HG02610 (cell line): ENCODE data around the gene BCL2L2.
"Not testable (repeated sequence)": the region's sequence is repeated elsewhere in the genome, so short reads cannot be mapped to it uniquely, and the experiment has no call there.

Experiments used
- ATAC-seq: cut with Tn5 transposase; IDR thresholded peaks from one replicate; pipeline ENCODE4 v1.9.1; 2021; ENCODE audit warnings: mild to moderate bottlenecking, moderate library complexity; ENCODE audit not compliant: unreplicated experiment

The BCL2L2 gene

GRCh38 chr14:23306412-23307145 is at the start of gene BCL2L2:
BCL2L2 (plus strand) TSS chr14:23306833; CDS start chr14:23307768, 935 bp downstream.
- no peak for ATAC-seq

- no peak for ATAC-seq
These were observed 48.4 kb upstream of the BCL2L2 start for GRCh38 chr14:23258256-23258655.

- no peak for ATAC-seq
These were observed 47.2 kb upstream of the BCL2L2 start for GRCh38 chr14:23259426-23259825.

GRCh38 chr14:23260849-23261248 is 45.8 kb upstream of the BCL2L2 start:
- not testable (repeated sequence) for ATAC-seq

GRCh38 chr14:23269193-23269592 is 37.4 kb upstream of the BCL2L2 start:
- ATAC-seq: no peak

GRCh38 chr14:23275412-23275811 is 31.2 kb upstream of the BCL2L2 start:
- ATAC-seq: no peak

- no peak for ATAC-seq
These were observed 29.4 kb upstream of the BCL2L2 start for GRCh38 chr14:23277189-23277588.

- not testable (repeated sequence) for ATAC-seq
These were observed 28.7 kb upstream of the BCL2L2 start for GRCh38 chr14:23277928-23278327.

- no peak for ATAC-seq
These were observed 25.4 kb upstream of the BCL2L2 start for GRCh38 chr14:23281247-23281646.

- ATAC-seq: no peak
These were observed 21.7 kb upstream of the BCL2L2 start for GRCh38 chr14:23284654-23285529.

GRCh38 chr14:23285530-23286019 is 21.1 kb upstream of the BCL2L2 start:
- peak; percentile 26 for ATAC-seq

- ATAC-seq: peak; percentile 93
These were observed 20.4 kb upstream of the BCL2L2 start, which contains the start of gene HOMEZ for GRCh38 chr14:23286020-23286901. HOMEZ (minus strand) TSS chr14:23286132; CDS start chr14:23285952, 180 bp downstream.

GRCh38 chr14:23286902-23287479 is 19.6 kb upstream of the BCL2L2 start:
- no peak for ATAC-seq

GRCh38 chr14:23294734-23295561 is 11.7 kb upstream of the BCL2L2 start:
- ATAC-seq: no peak

GRCh38 chr14:23296012-23296777 is 10.4 kb upstream of the BCL2L2 start:
- ATAC-seq: no peak

GRCh38 chr14:23297096-23297495 is 9.5 kb upstream of the BCL2L2 start:
- ATAC-seq: no peak

- ATAC-seq: no peak
These were observed 8.9 kb upstream of the BCL2L2 start for GRCh38 chr14:23297611-23298277.
